Neural progenitor cell (in vitro differentiated cells): Measurements from ENCODE around the gene RAD51AP1.

Experiments used
- CTCF ChIP-seq: fragments of 200-600 bp; sonication (generic); IDR thresholded peaks from 2 replicates; pipeline ENCODE4 v1.5.1; 2017; ENCODE audit warnings: antibody characterized with exemption, mild to moderate bottlenecking
- EZH2 ChIP-seq: fragments of 200-600 bp; sonication (generic); IDR thresholded peaks from 2 replicates; pipeline ENCODE4 v1.6.1; 2017; ENCODE audit warnings: antibody characterized with exemption, mild to moderate bottlenecking, moderate library complexity
- EZH2phosphoT487 ChIP-seq: fragments of 200-600 bp; sonication (generic); IDR thresholded peaks from 2 replicates; pipeline ENCODE4 v1.6.1; 2017; ENCODE audit warnings: antibody characterized with exemption

GRCh38 chr12:4530160-4530559 lies 8.5 kb upstream of the RAD51AP1 start:
- TF ChIP-seq CTCF (no peak), EZH2 (no peak), EZH2phosphoT487 (no peak)
